Left lung (tissue), 10 donors: ENCODE measurements around the gene TRAF2. TPM values are rescaled to one million over a fixed set of nuclear protein-coding genes. Genes with fewer than 3 reads are reported as not detected.

Source experiments
- ATAC-seq: fragments of 200-7000 bp; cut with Tn5 transposase; one replicate; pipeline ENCODE4 v1.9.1; 2020; ENCODE audit warnings: moderate library complexity
- DNase-seq, 4 donors: peaks; one replicate each; pipeline ENCODE4 v3.0.0-alpha.2; 2013 to 2020
- H3K27ac ChIP-seq, 2 donors: fragments of 200-600 bp; sonication (generic) in 1 of 2; one replicate each; pipeline versions ENCODE4 v1.5.0 to v1.8.0; 2020 to 2021
- H3K27me3 ChIP-seq, 2 donors: fragments of 200-600 bp; sonication (generic) in 1 of 2; one replicate each; pipeline versions ENCODE4 v1.5.0 to v1.8.0; 2020 to 2021
- H3K36me3 ChIP-seq, 2 donors: fragments of 200-600 bp; sonication (generic) in 1 of 2; one replicate each; pipeline versions ENCODE4 v1.5.0 to v1.8.0; 2020 to 2021
- H3K4me1 ChIP-seq, 2 donors: fragments of 200-600 bp; one replicate each; pipeline ENCODE4 v1.8.0; 2021
- H3K4me3 ChIP-seq, 2 donors: fragments of 200-600 bp; sonication (generic) in 1 of 2; one replicate each; pipeline versions ENCODE4 v1.5.0 to v1.8.0; 2020 to 2021; ENCODE audit warnings: mild to moderate bottlenecking in 1 of 2
- H3K9me3 ChIP-seq, 2 donors: fragments of 200-600 bp; sonication (generic) in 1 of 2; one replicate each; pipeline versions ENCODE4 v1.5.0 to v1.8.0; 2020 to 2021
- intact Hi-C, 2 donors: fragments of 100-400 bp; cut with DNase I; formaldehyde crosslinking; loops; one replicate each; pipeline versions ENCODE4 v1.11.2 to v1.14.2; 2022
- polyA plus RNA-seq, 6 donors: library from polyadenylated mRNA; unstranded; fragments of 120-200 nt; gene quantifications; one replicate each; pipeline ENCODE4 v1.2.1, GENCODE V29; 2013; ENCODE audit not compliant: insufficient read length in 6 of 6
- total RNA-seq, 2 donors: library from RNA; stranded (reverse); fragmentation: NEBNext Ultra II Directional; extraction: Animal tissue kit (Norgen Biotek cat#: 25700); gene quantifications; one replicate each; pipeline ENCODE4 v1.2.1, GENCODE V29; 2021
- TF ChIP-seq, protein P1 (sequence below), 2 donors: fragments of 200-600 bp; sonication (generic) in 1 of 2; IDR thresholded peaks; one replicate each; pipeline versions ENCODE4 v1.5.0 to v1.8.0; 2021; ENCODE audit warnings: antibody characterized with exemption in 2 of 2
- donor health status: DM: no; HTN: yes; CAD: no.
- donor health status: DM: no; HTN: no; CAD: no.

Gene TRAF2
- total and polyA plus RNA-seq, 8 donors = 12.4 to 22.4 (median 15.9) TPM

DNA sequence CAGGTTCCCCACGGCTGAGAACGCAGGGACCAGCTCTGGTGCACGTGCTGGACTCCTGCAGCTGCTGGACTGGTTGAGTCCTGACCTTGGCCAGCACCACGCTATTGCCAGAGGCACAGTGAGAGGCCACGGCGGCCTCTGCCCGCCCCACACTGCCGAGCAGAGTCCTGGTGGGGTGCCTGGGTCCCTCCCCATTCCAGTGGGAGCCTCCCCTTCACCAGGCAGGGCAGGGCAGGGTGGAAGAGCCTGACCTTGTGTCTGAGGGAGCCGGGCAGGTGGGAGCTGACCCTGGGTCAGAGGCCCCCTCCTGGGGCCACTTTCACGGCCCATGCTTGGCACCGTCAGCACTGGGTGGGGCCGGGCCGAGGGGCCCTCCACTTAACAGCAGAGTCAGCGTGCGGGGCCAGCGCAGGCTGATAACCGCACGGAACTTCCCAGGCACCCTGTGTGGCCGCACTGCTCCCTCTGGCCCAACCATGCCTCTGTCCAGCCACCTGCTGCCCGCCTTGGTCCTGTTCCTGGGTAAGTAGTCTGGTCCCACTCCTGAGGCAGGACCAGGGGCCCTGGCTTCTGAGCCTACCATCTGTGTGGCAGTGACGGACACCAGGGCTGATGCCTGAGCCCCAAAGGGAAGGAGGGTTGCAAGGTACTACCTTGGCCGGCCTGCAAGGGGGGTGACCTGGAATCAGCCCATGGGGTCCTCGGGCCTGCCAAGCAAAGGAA lies 34.2 kb upstream of the TRAF2 start, which contains the start of gene MAMDC4:
TSS of gene MAMDC4 (plus strand) at position 406 of the 723 bp plus-strand sequence. CDS start at position 477, 71 bp downstream.
- ATAC-seq (no peak), DNase-seq (peak in 1 of 4 donors; percentile 76)
- H3K4me1 ChIP-seq = peaks cover 14 to 30% of the 10 kb centered on the region in 2 donors
- peaks cover under 1 to 15% of the 10 kb centered on the region in 2 donors for H3K27me3 ChIP-seq
- no peaks in the 10 kb centered on the region for H3K9me3 ChIP-seq
- H3K4me3 ChIP-seq = no peak within 1 kb of the TSS
- H3K27ac ChIP-seq = no peak within 1 kb of the TSS
- peaks cover 0 to 15% of the 10 kb centered on the region in 2 donors for H3K36me3 ChIP-seq
- intact Hi-C loops = loop anchor here in 1 of 2 donors (10.0 kb wide), 1 partner anchor 83 kb away; no protein-coding TSS in a partner anchor
- TF ChIP-seq, protein P1, sequence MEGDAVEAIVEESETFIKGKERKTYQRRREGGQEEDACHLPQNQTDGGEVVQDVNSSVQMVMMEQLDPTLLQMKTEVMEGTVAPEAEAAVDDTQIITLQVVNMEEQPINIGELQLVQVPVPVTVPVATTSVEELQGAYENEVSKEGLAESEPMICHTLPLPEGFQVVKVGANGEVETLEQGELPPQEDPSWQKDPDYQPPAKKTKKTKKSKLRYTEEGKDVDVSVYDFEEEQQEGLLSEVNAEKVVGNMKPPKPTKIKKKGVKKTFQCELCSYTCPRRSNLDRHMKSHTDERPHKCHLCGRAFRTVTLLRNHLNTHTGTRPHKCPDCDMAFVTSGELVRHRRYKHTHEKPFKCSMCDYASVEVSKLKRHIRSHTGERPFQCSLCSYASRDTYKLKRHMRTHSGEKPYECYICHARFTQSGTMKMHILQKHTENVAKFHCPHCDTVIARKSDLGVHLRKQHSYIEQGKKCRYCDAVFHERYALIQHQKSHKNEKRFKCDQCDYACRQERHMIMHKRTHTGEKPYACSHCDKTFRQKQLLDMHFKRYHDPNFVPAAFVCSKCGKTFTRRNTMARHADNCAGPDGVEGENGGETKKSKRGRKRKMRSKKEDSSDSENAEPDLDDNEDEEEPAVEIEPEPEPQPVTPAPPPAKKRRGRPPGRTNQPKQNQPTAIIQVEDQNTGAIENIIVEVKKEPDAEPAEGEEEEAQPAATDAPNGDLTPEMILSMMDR (IDR thresholded peaks at IDR 0.05) = no peak

DNA sequence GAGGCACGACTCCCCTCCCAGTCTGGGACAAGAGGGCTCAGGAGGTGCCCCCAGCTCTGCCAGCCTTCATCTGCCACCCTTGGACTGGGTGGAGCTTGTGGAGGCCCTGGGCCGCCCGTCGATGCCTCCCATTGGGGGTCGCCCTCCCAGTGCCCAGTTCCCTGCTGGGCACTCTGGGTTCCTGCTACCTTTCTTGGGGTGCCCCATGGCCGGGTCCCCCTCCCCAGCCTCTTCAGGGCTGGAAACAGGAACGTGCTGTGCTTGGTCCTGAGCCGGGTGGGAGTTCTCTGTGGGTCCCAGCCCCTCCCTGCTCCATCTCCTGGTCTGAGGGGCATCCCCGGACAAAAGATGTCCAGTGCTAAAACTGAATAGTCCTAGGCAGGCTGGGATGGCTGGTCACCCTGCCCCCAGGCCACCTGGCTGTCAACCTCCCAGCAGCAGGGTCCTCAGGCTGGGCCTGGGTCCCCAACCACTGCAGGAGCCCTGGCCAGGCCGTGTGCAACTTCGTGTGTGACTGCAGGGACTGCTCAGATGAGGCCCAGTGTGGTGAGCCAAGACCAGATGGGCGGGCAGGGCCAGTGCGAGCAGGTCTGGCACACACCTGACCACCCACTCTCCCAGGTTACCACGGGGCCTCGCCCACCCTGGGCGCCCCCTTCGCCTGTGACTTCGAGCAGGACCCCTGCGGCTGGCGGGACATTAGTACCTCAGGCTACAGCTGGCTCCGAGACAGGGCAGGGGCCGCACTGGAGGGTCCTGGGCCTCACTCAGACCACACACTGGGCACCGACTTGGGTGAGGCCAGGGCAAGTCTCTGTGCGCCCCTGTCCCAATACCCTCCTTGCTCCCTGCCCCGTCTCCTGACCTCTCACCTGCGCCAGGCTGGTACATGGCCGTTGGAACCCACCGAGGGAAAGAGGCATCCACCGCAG lies 33.4 kb upstream of the TRAF2 start:
- intact Hi-C loops = loop anchor here in 1 of 2 donors (10.0 kb wide), 1 partner anchor 82 kb away; no protein-coding TSS in a partner anchor
- ATAC-seq (no peak), DNase-seq (peak in 1 of 4 donors; percentile 73)
- H3K27ac ChIP-seq = no peak overlapping the region
- H3K9me3 ChIP-seq = no peaks in the 10 kb centered on the region
- H3K4me1 ChIP-seq = peaks cover 14 to 22% of the 10 kb centered on the region in 2 donors
- peaks cover 0 to 7% of the 10 kb centered on the region in 2 donors for H3K27me3 ChIP-seq
- H3K4me3 ChIP-seq = no peak overlapping the region
- H3K36me3 ChIP-seq = peaks cover 0 to 15% of the 10 kb centered on the region in 2 donors
- TF ChIP-seq, protein P1 (IDR thresholded peaks at IDR 0.05) = no peak

DNA sequence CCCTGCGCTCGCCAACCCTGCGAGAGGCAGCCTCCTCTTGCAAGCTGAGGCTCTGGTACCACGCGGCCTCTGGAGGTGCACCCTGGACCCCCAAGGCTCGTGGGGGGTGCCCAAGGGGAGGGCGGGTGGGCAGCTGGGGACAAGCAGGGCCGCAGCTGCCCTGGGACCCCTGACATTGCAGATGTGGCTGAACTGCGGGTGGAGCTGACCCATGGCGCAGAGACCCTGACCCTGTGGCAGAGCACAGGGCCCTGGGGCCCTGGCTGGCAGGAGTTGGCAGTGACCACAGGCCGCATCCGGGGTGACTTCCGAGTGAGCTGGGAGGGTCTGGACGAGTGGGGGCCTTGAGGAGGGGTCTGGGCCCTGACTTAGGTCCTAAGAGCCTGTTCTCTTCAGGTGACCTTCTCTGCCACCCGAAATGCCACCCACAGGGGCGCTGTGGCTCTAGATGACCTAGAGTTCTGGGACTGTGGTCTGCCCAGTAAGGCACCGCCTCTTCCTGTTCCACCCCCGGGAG lies 32.7 kb upstream of the TRAF2 start:
- Histone ChIP-seq H3K4me1 (peaks cover 14 to 19% of the 10 kb centered on the region in 2 donors), H3K27ac (no peak overlapping the region), H3K9me3 (no peaks in the 10 kb centered on the region), H3K27me3 (no peaks in the 10 kb centered on the region), H3K4me3 (no peak overlapping the region), H3K36me3 (peaks cover 0 to 18% of the 10 kb centered on the region in 2 donors)
- ATAC-seq (no peak), DNase-seq (no peak)
- TF ChIP-seq, protein P1 (IDR thresholded peaks at IDR 0.05) = no peak
- intact Hi-C loops = loop anchor here in 1 of 2 donors (10.0 kb wide), 1 partner anchor 81 kb away; no protein-coding TSS in a partner anchor

DNA sequence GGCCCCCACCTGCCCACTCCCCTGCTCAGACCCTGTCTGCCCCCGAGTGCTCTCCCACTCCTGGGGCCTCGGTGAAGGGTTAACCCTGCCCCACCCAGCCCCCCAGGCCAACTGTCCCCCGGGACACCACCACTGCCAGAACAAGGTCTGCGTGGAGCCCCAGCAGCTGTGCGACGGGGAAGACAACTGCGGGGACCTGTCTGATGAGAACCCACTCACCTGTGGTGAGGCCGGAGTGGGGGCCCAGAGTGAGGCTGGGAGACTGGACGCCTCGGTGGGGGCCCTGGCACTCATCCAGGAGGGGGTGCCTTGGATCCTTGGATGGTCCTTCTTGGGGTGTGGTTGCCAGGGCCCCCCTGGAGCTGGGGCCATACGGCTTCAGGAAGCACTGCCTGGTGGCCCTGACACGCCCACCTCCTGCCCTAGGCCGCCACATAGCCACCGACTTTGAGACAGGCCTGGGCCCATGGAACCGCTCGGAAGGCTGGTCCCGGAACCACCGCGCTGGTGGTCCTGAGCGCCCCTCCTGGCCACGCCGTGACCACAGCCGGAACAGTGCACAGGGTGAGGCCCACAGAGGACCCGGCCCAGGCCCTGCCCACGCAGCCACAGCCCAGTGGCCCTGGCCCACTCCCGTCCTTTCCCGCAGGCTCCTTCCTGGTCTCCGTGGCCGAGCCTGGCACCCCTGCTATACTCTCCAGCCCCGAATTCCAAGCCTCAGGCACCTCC lies 32.0 kb upstream of the TRAF2 start:
- H3K9me3 ChIP-seq = no peaks in the 10 kb centered on the region
- DNase-seq = peak in 1 of 4 donors; percentile 72
- peaks cover 0 to 21% of the 10 kb centered on the region in 2 donors for H3K36me3 ChIP-seq
- TF ChIP-seq, protein P1 (IDR thresholded peaks at IDR 0.05) = no peak
- H3K4me3 ChIP-seq = no peak overlapping the region
- H3K4me1 ChIP-seq = peaks cover 14 to 25% of the 10 kb centered on the region in 2 donors
- intact Hi-C loops = loop anchor here in 1 of 2 donors (10.0 kb wide), 1 partner anchor 81 kb away; no protein-coding TSS in a partner anchor
- no peak overlapping the region for H3K27ac ChIP-seq
- H3K27me3 ChIP-seq = no peaks in the 10 kb centered on the region
- no peak for ATAC-seq
